Prostate gland (tissue), 2 donors: Measurements from ENCODE around the gene TCERG1L. TPM values are rescaled to one million over a fixed set of nuclear protein-coding genes. Genes with fewer than 3 reads are reported as not detected.

Source experiments
- DNase-seq: peaks from one replicate; pipeline ENCODE4 v3.0.0-alpha.2; 2019; ENCODE audit warnings: low spot score
- H3K27ac ChIP-seq, 2 donors: fragments of 200-600 bp; sonication (generic); 2 replicates each; pipeline ENCODE4 v1.5.1; 2017 to 2019
- H3K27me3 ChIP-seq: fragments of 200-600 bp; sonication (generic); replicated peaks from 2 replicates; pipeline ENCODE4 v1.5.1; 2019; ENCODE audit not compliant: insufficient read depth
- H3K36me3 ChIP-seq, 2 donors: fragments of 200-600 bp; sonication (generic); 1 replicate in 1 of 2; 2 replicates in 1 of 2; pipeline versions ENCODE4 v1.5.1 to v1.8.1; 2017 to 2019
- H3K4me1 ChIP-seq: fragments of 200-600 bp; sonication (generic); replicated peaks from 2 replicates; pipeline ENCODE4 v1.5.1; 2019
- H3K4me3 ChIP-seq, 2 donors: fragments of 200-600 bp; sonication (generic); 2 replicates each; pipeline ENCODE4 v1.5.1; 2017 to 2019
- H3K9me3 ChIP-seq: fragments of 200-600 bp; sonication (generic); 2 replicates; pipeline ENCODE4 v1.5.1; 2017
- CTCF ChIP-seq, 4 experiments: fragments of 200-600 bp in 2 of 4; fragments of 450-650 bp in 2 of 4; sonication (generic) in 2 of 4; IDR thresholded peaks; 1 replicate in 3 of 4; 2 replicates in 1 of 4; pipeline ENCODE4 v1.5.1; 2016 to 2019; ENCODE audit warnings: antibody characterized with exemption in 4 of 4, mild to moderate bottlenecking in 2 of 4, moderate library complexity in 2 of 4
- POLR2A ChIP-seq: fragments of 450-650 bp; IDR thresholded peaks from one replicate; pipeline ENCODE4 v1.6.1; 2016; ENCODE audit warnings: antibody characterized with exemption, mild to moderate bottlenecking
- POLR2AphosphoS5 ChIP-seq: sonication (generic); formaldehyde crosslinking; IDR thresholded peaks from one replicate; pipeline ENCODE4 v1.6.1; 2017; ENCODE audit warnings: antibody characterized with exemption
- WGBS: methylation state at CpG from one replicate; pipeline ENCODE4 v1.1.5; 2018; 5-methylcytosine and 5-hydroxymethylcytosine counted together
- intact Hi-C: fragments of 100-400 bp; cut with DNase I; formaldehyde crosslinking; loops from one replicate; pipeline ENCODE4 v1.14.2; 2022
- total RNA-seq, 2 donors: library from RNA; depleted of rRNA; stranded (reverse); fragments of >200 nt; gene quantifications; one replicate each; pipeline ENCODE4 v1.1.0, GENCODE V29; 2016

The TCERG1L gene
- total RNA-seq, 2 donors from 2014 or later = 0.23 to 4.0 TPM

- DNase-seq = no peak
- Histone ChIP-seq H3K27ac (no peak overlapping the region), H3K4me3 (no peak overlapping the region), H3K36me3 (no peaks in the 10 kb centered on the region), H3K27me3 (no peaks in the 10 kb centered on the region), H3K9me3 (no peaks in the 10 kb centered on the region), H3K4me1 (no peaks in the 10 kb centered on the region)
- 33% methylated on average over 6 of the region's 6 CpGs for WGBS
- intact Hi-C loops = no loop called here
- TF ChIP-seq CTCF (IDR thresholded peaks at IDR 0.05) (no peak), POLR2AphosphoS5 (no peak), POLR2A (no peak)
Observed at GRCh38 chr10:131113709-131114291, 197.7 kb downstream of the TCERG1L start.

- Histone ChIP-seq H3K27me3 (no peaks in the 10 kb centered on the region), H3K27ac (no peak overlapping the region), H3K4me3 (no peak overlapping the region), H3K36me3 (no peaks in the 10 kb centered on the region), H3K9me3 (no peaks in the 10 kb centered on the region), H3K4me1 (no peaks in the 10 kb centered on the region)
- 94% methylated on average over 8 of the region's 9 CpGs for WGBS
- TF ChIP-seq POLR2AphosphoS5 (no peak), CTCF (IDR thresholded peaks at IDR 0.05) (no peak), POLR2A (no peak)
- intact Hi-C loops = no loop called here
- no peak for DNase-seq
Observed at GRCh38 chr10:131113165-131113564, 198.4 kb downstream of the TCERG1L start.

DNA sequence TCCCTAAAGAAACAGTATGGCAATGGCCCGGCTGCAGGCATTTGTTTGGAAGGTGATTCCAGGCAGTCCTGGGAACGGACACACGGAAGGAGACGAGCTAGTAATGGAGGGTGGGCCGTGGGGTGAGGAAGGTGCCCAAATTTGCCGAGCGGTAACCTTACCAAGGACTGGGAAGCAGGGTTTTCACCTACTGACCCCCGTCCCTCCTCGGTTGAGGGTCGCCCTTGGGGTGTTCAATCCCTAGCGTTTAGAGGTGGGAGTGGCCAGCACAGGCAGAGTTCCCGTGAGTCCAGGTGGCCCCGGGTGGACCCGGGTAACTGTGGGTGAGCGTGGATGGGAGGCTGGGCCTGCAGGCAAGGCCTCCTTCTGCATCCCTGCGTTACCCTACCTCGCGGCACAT, 198.8 kb downstream of the TCERG1L start:
- intact Hi-C loops = no loop called here
- H3K27ac ChIP-seq = no peak overlapping the region
- WGBS = 89% methylated on average over 18 of the region's 18 CpGs
- H3K4me3 ChIP-seq = no peak overlapping the region
- H3K4me1 ChIP-seq = no peaks in the 10 kb centered on the region
- H3K36me3 ChIP-seq = no peaks in the 10 kb centered on the region
- H3K27me3 ChIP-seq = no peaks in the 10 kb centered on the region
- no peak for DNase-seq
- H3K9me3 ChIP-seq = no peaks in the 10 kb centered on the region
- no peak for TF ChIP-seq POLR2AphosphoS5
- no peak for TF ChIP-seq CTCF (IDR thresholded peaks at IDR 0.05)
- no peak for TF ChIP-seq POLR2A

- WGBS = 70% methylated on average over 16 of the region's 16 CpGs
- Histone ChIP-seq H3K27ac (no peak overlapping the region), H3K4me3 (no peak overlapping the region), H3K9me3 (no peaks in the 10 kb centered on the region), H3K4me1 (no peaks in the 10 kb centered on the region), H3K36me3 (no peaks in the 10 kb centered on the region), H3K27me3 (no peaks in the 10 kb centered on the region)
- TF ChIP-seq POLR2AphosphoS5 (no peak), CTCF (IDR thresholded peaks at IDR 0.05) (no peak), POLR2A (no peak)
- DNase-seq = no peak
- intact Hi-C loops = no loop called here
Observed at GRCh38 chr10:131111471-131112080, 199.9 kb downstream of the TCERG1L start.

- no peak for DNase-seq
- WGBS = 94% methylated on average over 12 of the region's 13 CpGs
- H3K4me3 ChIP-seq = no peak overlapping the region
- no peak overlapping the region for H3K27ac ChIP-seq
- intact Hi-C loops = no loop called here
- no peaks in the 10 kb centered on the region for H3K9me3 ChIP-seq
- no peaks in the 10 kb centered on the region for H3K27me3 ChIP-seq
- TF ChIP-seq CTCF (IDR thresholded peaks at IDR 0.05) (no peak), POLR2A (no peak), POLR2AphosphoS5 (no peak)
- H3K4me1 ChIP-seq = no peaks in the 10 kb centered on the region
- H3K36me3 ChIP-seq = no peaks in the 10 kb centered on the region
Observed at GRCh38 chr10:131111007-131111406, 200.5 kb downstream of the TCERG1L start.
